ENCODE measurements around the gene NUP210.

- no peak for TF ChIP-seq GATA2 (IDR thresholded peaks at IDR 0.05; ENCODE audit: low read depth, low read length)
- no peak for TF ChIP-seq GATA3 (IDR thresholded peaks at IDR 0.05; ENCODE audit: low read depth, low read length)
Observed at GRCh38 chr3:13349823-13350222, 70.3 kb downstream of the NUP210 start.
